ENCODE results near the gene FHOD3. TPM values are rescaled to one million over a fixed set of nuclear protein-coding genes. Genes with fewer than 3 reads are reported as not detected.

FHOD3 gene
- total RNA-seq, 1 donor from 2014 or later, result 5.4 TPM

- DNase-seq (ENCODE audit: low spot score), result no peak
These were observed 24.3 kb downstream of the FHOD3 start for GRCh38 chr18:36321658-36322407.

GRCh38 chr18:36322408-36322728 is 24.9 kb downstream of the FHOD3 start:
- DNase-seq (ENCODE audit: low spot score), result no peak

- no peak for DNase-seq (ENCODE audit: low spot score)
These were observed 25.2 kb downstream of the FHOD3 start for GRCh38 chr18:36322734-36323133.

GRCh38 chr18:36323421-36323820 is 25.9 kb downstream of the FHOD3 start:
- DNase-seq (ENCODE audit: low spot score), result no peak

- DNase-seq (ENCODE audit: low spot score), result no peak
These were observed 28.3 kb downstream of the FHOD3 start for GRCh38 chr18:36325846-36326245.

GRCh38 chr18:36326771-36327170 is 29.3 kb downstream of the FHOD3 start:
- DNase-seq (ENCODE audit: low spot score), result no peak

- DNase-seq (ENCODE audit: low spot score), result no peak
These were observed 30.1 kb downstream of the FHOD3 start for GRCh38 chr18:36327352-36328316.

- DNase-seq (ENCODE audit: low spot score), result no peak
These were observed 30.9 kb downstream of the FHOD3 start for GRCh38 chr18:36328385-36328858.

- DNase-seq (ENCODE audit: low spot score), result no peak
These were observed 31.4 kb downstream of the FHOD3 start for GRCh38 chr18:36328916-36329315.

GRCh38 chr18:36329684-36330434 is 32.3 kb downstream of the FHOD3 start:
- DNase-seq (ENCODE audit: low spot score), result no peak

- DNase-seq (ENCODE audit: low spot score), result no peak
These were observed 33.0 kb downstream of the FHOD3 start for GRCh38 chr18:36330435-36331052.

- no peak for DNase-seq (ENCODE audit: low spot score)
These were observed 34.0 kb downstream of the FHOD3 start for GRCh38 chr18:36331521-36331971.

- no peak for DNase-seq (ENCODE audit: low spot score)
These were observed 35.9 kb downstream of the FHOD3 start for GRCh38 chr18:36333414-36333813.

- DNase-seq (ENCODE audit: low spot score), result no peak
These were observed 37.3 kb downstream of the FHOD3 start for GRCh38 chr18:36334798-36335197.

- DNase-seq (ENCODE audit: low spot score), result no peak
These were observed 38.2 kb downstream of the FHOD3 start for GRCh38 chr18:36335476-36336279.

- no peak for DNase-seq (ENCODE audit: low spot score)
These were observed 40.3 kb downstream of the FHOD3 start for GRCh38 chr18:36337679-36338402.

GRCh38 chr18:36338403-36338933 is 41.0 kb downstream of the FHOD3 start:
- DNase-seq (ENCODE audit: low spot score), result no peak

- DNase-seq (ENCODE audit: low spot score), result no peak
These were observed 42.7 kb downstream of the FHOD3 start for GRCh38 chr18:36340246-36340645.

- no peak for DNase-seq (ENCODE audit: low spot score)
These were observed 44.4 kb downstream of the FHOD3 start for GRCh38 chr18:36341944-36342343.

Data from mesenteric fat pad (tissue), 1 donor.